Stimulated activated memory B cell treated with anti-CD40 and anti-IgM and Interleukin-4, amounts not matched to agents 10 μg/mL and 1 μg/mL and 100 μg/mL, for 72 hours (primary cell): ENCODE data around the gene UBR4.

Source experiments
- ATAC-seq: fragments of 150-1000 bp; cut with Tn5 transposase; 2 replicates; pipeline ENCODE4 v1.10.0; 2021
- H3K27ac Mint-ChIP-seq: one replicate; pipeline ENCODE4 v1.8.0; 2022; ENCODE audit warnings: mild to moderate bottlenecking, mixed read lengths
- H3K27me3 Mint-ChIP-seq: one replicate; pipeline ENCODE4 v1.8.0; 2022; ENCODE audit warnings: mixed read lengths
- H3K36me3 Mint-ChIP-seq: one replicate; pipeline ENCODE4 v1.8.0; 2022; ENCODE audit warnings: mixed read lengths
- H3K4me1 Mint-ChIP-seq: one replicate; pipeline ENCODE4 v1.8.0; 2022; ENCODE audit warnings: mixed read lengths
- H3K4me3 Mint-ChIP-seq: one replicate; pipeline ENCODE4 v1.8.0; 2022; ENCODE audit warnings: mild to moderate bottlenecking, moderate library complexity, mixed read lengths
- H3K9me3 Mint-ChIP-seq: one replicate; pipeline ENCODE4 v1.8.0; 2022; ENCODE audit warnings: mixed read lengths

The UBR4 gene

GRCh38 chr1:19151537-19151936 is 58.5 kb downstream of the UBR4 start:
- Mint-ChIP-seq H3K27ac (no peak overlapping the region), H3K4me1 (no peaks in the 10 kb centered on the region), H3K27me3 (no peaks in the 10 kb centered on the region), H3K36me3 (peaks cover 98% of the 10 kb centered on the region), H3K9me3 (no peaks in the 10 kb centered on the region), H3K4me3 (no peak overlapping the region)
- no peak for ATAC-seq

- Mint-ChIP-seq H3K4me1 (no peaks in the 10 kb centered on the region), H3K27me3 (no peaks in the 10 kb centered on the region), H3K9me3 (no peaks in the 10 kb centered on the region), H3K4me3 (no peak overlapping the region), H3K27ac (no peak overlapping the region), H3K36me3 (peaks cover 98% of the 10 kb centered on the region)
- ATAC-seq = no peak
Observed at GRCh38 chr1:19149736-19150135, 60.3 kb downstream of the UBR4 start.

GRCh38 chr1:19140465-19140864 is 69.6 kb downstream of the UBR4 start:
- Mint-ChIP-seq H3K4me3 (no peak overlapping the region), H3K27me3 (no peaks in the 10 kb centered on the region), H3K36me3 (peaks cover 99% of the 10 kb centered on the region), H3K9me3 (no peaks in the 10 kb centered on the region), H3K4me1 (no peaks in the 10 kb centered on the region), H3K27ac (no peak overlapping the region)
- no peak for ATAC-seq

DNA sequence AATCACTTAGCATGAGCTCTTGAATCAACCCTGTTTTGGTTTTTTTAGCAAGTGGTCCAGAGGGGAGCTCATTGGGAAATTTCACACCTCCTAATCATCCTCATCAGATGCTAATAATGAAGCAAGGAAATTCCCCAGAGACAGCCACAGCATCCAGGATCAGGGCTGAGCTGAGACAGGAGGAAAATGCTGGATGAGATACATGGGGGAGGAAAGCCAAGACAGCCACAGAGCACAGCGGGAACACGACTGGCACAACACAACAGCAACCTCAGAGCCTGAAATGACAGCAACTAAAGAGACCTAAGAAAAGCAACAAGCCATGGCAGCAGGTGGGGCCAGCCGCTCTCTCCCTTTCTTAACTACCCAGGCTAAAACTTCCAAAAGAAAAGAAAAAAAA is 70.4 kb downstream of the UBR4 start:
- Mint-ChIP-seq H3K4me1 (no peaks in the 10 kb centered on the region), H3K9me3 (no peaks in the 10 kb centered on the region), H3K27me3 (no peaks in the 10 kb centered on the region), H3K36me3 (peaks cover 99% of the 10 kb centered on the region), H3K4me3 (no peak overlapping the region), H3K27ac (no peak overlapping the region)
- no peak for ATAC-seq

- peaks cover 99% of the 10 kb centered on the region for H3K36me3 Mint-ChIP-seq
- H3K4me1 Mint-ChIP-seq = no peaks in the 10 kb centered on the region
- H3K27me3 Mint-ChIP-seq = no peaks in the 10 kb centered on the region
- no peak overlapping the region for H3K4me3 Mint-ChIP-seq
- ATAC-seq = no peak
- H3K9me3 Mint-ChIP-seq = no peaks in the 10 kb centered on the region
- H3K27ac Mint-ChIP-seq = no peak overlapping the region
Observed at GRCh38 chr1:19138958-19139581, 71.0 kb downstream of the UBR4 start.

DNA sequence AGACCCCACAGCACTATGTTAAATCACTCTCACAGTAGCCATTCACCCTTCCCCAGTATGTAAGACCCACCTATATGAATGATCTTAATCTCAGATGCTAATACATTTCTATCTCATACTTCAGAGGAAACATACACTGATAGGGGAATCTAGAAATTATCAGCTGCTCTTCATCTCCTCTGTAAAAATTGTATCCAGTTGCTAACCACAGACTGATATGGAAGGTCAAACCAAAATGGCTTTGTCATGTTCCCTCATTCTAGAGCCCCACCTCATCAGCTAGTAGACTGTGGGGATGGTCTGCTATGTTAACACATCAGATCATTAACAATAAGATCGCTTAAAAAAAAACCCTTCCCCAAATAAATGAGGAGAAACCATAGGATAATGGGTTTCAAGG is 71.7 kb downstream of the UBR4 start:
- Mint-ChIP-seq H3K27me3 (no peaks in the 10 kb centered on the region), H3K36me3 (peaks cover 96% of the 10 kb centered on the region), H3K4me3 (no peak overlapping the region), H3K27ac (no peak overlapping the region), H3K4me1 (no peaks in the 10 kb centered on the region), H3K9me3 (no peaks in the 10 kb centered on the region)
- no peak for ATAC-seq

DNA sequence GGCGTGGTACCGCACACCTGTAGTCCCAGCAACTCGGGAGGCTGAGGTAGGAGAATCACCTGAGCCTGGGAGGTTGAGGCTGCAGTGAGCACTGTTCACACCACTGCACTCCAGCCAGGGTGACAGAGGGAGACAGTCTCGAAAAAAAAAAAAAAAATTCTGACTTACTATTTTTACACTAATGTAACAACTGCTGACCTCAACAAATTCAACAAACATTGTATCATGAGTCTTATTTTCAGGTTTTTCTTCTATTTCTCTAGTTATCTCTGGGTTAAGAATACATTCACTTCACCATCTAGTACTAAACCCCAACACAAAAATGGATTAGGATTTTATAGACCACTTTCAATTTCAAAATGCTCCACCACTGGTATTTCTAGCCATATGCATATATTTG is 72.9 kb downstream of the UBR4 start:
- Mint-ChIP-seq H3K9me3 (no peaks in the 10 kb centered on the region), H3K36me3 (peaks cover 96% of the 10 kb centered on the region), H3K27ac (no peak overlapping the region)

DNA sequence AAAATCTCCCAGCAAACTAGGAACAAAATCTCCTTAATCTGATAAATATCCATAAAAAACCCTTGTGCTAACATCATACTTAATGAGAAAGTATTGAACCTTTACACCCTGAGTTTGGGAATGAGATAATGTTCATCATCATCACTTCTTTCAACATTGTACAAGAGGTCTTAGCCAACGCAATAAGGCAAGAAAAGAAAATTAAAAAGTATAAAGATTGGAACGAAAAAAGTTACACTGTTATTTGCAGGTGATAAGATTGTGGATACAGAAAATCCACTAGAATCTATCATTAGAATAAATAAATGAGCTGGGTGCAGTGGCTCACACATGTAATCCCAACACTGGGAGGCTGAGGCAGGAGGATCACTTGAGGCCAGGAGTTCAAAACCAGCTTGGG is 76.7 kb downstream of the UBR4 start:
- H3K27ac Mint-ChIP-seq = no peak overlapping the region
- no peak for ATAC-seq
- H3K4me1 Mint-ChIP-seq = no peaks in the 10 kb centered on the region
- no peaks in the 10 kb centered on the region for H3K27me3 Mint-ChIP-seq
- no peak overlapping the region for H3K4me3 Mint-ChIP-seq
- no peaks in the 10 kb centered on the region for H3K9me3 Mint-ChIP-seq
- peaks cover 80% of the 10 kb centered on the region for H3K36me3 Mint-ChIP-seq

More for the DNA sequence above, 72.9 kb downstream of the UBR4 start:
- ATAC-seq = no peak
- Mint-ChIP-seq H3K4me1 (no peaks in the 10 kb centered on the region), H3K27me3 (no peaks in the 10 kb centered on the region), H3K4me3 (no peak overlapping the region)

GRCh38 chr1:19130468-19130867 is 79.6 kb downstream of the UBR4 start:
- no peak overlapping the region for H3K4me3 Mint-ChIP-seq
- no peak overlapping the region for H3K27ac Mint-ChIP-seq
- no peaks in the 10 kb centered on the region for H3K4me1 Mint-ChIP-seq
- no peak for ATAC-seq
- H3K9me3 Mint-ChIP-seq = no peaks in the 10 kb centered on the region
- peaks cover 76% of the 10 kb centered on the region for H3K36me3 Mint-ChIP-seq
- no peaks in the 10 kb centered on the region for H3K27me3 Mint-ChIP-seq

- Mint-ChIP-seq H3K27me3 (no peaks in the 10 kb centered on the region), H3K9me3 (no peaks in the 10 kb centered on the region), H3K4me1 (peaks cover 5% of the 10 kb centered on the region), H3K4me3 (no peak overlapping the region), H3K27ac (no peak overlapping the region), H3K36me3 (peaks cover 76% of the 10 kb centered on the region)
- no peak for ATAC-seq
Observed at GRCh38 chr1:19128968-19129514, 81.0 kb downstream of the UBR4 start.

DNA sequence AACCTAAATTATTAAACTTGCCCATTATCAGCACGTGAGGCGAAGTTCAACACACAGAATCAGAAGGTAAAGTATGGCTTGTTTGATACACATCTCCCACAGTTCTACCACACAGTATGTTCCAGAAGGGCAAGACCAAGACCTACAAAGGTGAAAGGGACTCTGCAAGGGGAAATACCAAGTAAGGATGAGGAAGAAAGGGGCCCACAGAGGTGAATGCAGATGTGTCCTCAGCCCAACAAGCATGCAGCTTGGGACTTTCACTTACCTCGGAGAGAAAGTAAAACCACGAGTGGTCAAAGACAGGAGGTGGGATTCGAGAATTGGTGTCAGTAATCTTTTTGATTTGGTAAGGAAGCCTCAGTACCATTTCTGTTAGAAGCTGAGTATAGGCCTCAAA is 85.8 kb downstream of the UBR4 start:
- H3K36me3 Mint-ChIP-seq = peaks cover 90% of the 10 kb centered on the region
- ATAC-seq = peak; percentile 56
- peak overlapping the region; percentile 71 for H3K27ac Mint-ChIP-seq
- H3K9me3 Mint-ChIP-seq = no peaks in the 10 kb centered on the region
- no peak overlapping the region for H3K4me3 Mint-ChIP-seq
- H3K4me1 Mint-ChIP-seq = peaks cover 8% of the 10 kb centered on the region
- H3K27me3 Mint-ChIP-seq = no peaks in the 10 kb centered on the region

DNA sequence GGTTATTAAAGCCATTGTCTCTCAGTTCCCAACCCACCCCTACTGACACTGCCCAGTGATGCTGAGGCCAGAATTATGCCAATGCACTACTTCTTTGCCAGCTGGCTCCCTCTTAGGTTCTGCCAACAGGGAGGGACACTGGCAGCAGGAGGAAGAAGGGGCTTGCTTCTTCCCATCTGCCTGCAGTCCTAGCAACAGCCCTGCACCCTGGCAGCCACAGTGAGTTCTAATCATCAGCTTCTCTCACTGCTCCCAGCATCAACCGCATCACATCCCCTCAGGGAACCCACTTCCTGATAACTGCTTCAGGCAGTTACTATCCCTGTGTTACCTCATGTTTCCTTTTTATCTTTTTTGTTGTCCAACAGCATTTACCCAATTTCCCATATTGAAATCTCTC is 86.2 kb downstream of the UBR4 start:
- Mint-ChIP-seq H3K4me3 (no peak overlapping the region), H3K36me3 (peaks cover 92% of the 10 kb centered on the region), H3K9me3 (no peaks in the 10 kb centered on the region), H3K27me3 (no peaks in the 10 kb centered on the region), H3K27ac (peak overlapping the region; percentile 71), H3K4me1 (peaks cover 8% of the 10 kb centered on the region)
- no peak for ATAC-seq

DNA sequence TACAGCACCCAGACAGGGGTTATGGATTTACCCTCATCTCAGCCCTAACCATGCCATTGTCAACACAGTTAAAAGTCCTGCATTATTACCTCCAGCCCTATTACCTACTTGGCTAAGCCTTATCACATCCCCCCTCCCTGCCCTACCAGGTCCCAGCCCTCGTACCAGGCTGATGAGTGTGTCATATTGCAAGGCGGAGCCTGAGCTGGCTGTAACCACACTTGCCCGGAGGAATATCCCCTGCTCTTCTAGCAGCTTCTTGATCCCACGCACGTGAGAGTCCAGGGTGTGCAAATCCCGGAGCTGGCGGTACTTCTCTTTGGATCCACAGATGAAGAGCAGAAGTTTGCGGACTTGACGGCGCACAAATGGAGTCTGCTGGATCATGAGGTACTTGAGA is 87.4 kb downstream of the UBR4 start:
- no peak overlapping the region for H3K27ac Mint-ChIP-seq
- H3K27me3 Mint-ChIP-seq = no peaks in the 10 kb centered on the region
- H3K9me3 Mint-ChIP-seq = no peaks in the 10 kb centered on the region
- peaks cover 8% of the 10 kb centered on the region for H3K4me1 Mint-ChIP-seq
- H3K4me3 Mint-ChIP-seq = no peak overlapping the region
- ATAC-seq = no peak
- peaks cover 87% of the 10 kb centered on the region for H3K36me3 Mint-ChIP-seq

- Mint-ChIP-seq H3K36me3 (peaks cover 80% of the 10 kb centered on the region), H3K9me3 (no peaks in the 10 kb centered on the region), H3K4me1 (peaks cover 8% of the 10 kb centered on the region), H3K4me3 (no peak overlapping the region), H3K27me3 (no peaks in the 10 kb centered on the region), H3K27ac (no peak overlapping the region)
- no peak for ATAC-seq
Observed at GRCh38 chr1:19121192-19121591, 88.9 kb downstream of the UBR4 start.

- Mint-ChIP-seq H3K27me3 (no peaks in the 10 kb centered on the region), H3K4me1 (peaks cover 8% of the 10 kb centered on the region)
- no peak for ATAC-seq
Observed at GRCh38 chr1:19120070-19120469, 90.0 kb downstream of the UBR4 start.

GRCh38 chr1:19115082-19115808 is 94.8 kb downstream of the UBR4 start:
- Mint-ChIP-seq H3K9me3 (no peaks in the 10 kb centered on the region), H3K4me1 (no peaks in the 10 kb centered on the region), H3K36me3 (peaks cover 71% of the 10 kb centered on the region), H3K4me3 (no peak overlapping the region), H3K27ac (no peak overlapping the region), H3K27me3 (no peaks in the 10 kb centered on the region)
- no peak for ATAC-seq

More at GRCh38 chr1:19120070-19120469, 90.0 kb downstream of the UBR4 start:
- H3K36me3 Mint-ChIP-seq = peaks cover 83% of the 10 kb centered on the region
- H3K27ac Mint-ChIP-seq = no peak overlapping the region
- no peaks in the 10 kb centered on the region for H3K9me3 Mint-ChIP-seq
- H3K4me3 Mint-ChIP-seq = no peak overlapping the region
